GM18498 (cell line): Measurements from ENCODE around the gene TCIRG1.

Experiments used
- ATAC-seq: cut with Tn5 transposase; IDR thresholded peaks from one replicate; pipeline ENCODE4 v1.9.1; 2021; ENCODE audit warnings: mild to moderate bottlenecking, moderate library complexity; ENCODE audit not compliant: unreplicated experiment

Gene TCIRG1

DNA sequence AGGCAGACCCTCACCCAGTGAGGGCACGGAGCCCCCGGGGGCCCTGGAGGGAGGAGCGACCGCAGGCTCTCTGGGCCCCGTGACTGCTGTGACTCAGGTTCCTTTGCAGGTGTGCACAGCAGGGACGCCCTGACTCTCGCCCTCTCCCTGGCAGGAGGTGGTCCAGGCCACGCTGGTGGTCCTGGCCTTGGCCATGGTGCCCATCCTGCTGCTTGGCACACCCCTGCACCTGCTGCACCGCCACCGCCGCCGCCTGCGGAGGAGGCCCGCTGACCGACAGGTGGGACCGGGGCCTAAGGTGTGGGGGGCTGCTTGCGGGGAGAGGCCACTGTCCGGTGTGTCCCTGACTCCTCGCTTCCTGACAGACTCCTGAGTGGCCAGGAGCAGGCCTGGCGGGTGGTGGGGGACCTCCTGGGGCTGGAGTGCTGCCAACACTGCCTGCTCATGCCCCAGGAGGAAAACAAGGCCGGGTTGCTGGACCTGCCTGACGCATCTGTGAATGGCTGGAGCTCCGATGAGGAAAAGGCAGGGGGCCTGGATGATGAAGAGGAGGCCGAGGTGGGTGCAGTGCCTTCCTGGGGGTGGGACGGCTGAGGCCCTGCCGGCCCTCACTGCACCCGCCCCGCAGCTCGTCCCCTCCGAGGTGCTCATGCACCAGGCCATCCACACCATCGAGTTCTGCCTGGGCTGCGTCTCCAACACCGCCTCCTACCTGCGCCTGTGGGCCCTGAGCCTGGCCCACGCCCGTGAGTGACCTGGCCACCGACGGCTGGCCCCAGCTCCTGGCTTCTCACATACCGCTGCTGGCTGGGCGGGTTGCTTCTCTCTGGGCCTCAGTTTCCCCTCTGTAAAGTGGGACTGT lies 10.9 kb downstream of the TCIRG1 start:
- ATAC-seq: no peak

DNA sequence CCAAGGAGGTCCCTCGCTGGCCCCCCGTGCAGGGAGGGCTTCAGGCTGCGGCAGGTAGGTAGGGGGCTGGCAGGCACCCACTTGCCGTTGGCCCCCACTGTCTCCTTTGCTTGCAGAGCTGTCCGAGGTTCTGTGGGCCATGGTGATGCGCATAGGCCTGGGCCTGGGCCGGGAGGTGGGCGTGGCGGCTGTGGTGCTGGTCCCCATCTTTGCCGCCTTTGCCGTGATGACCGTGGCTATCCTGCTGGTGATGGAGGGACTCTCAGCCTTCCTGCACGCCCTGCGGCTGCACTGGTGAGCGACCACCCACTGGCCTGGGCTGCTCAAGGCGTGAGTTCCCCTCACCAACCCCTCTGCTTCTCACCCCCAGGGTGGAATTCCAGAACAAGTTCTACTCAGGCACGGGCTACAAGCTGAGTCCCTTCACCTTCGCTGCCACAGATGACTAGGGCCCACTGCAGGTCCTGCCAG lies 11.6 kb downstream of the TCIRG1 start:
- no peak for ATAC-seq

DNA sequence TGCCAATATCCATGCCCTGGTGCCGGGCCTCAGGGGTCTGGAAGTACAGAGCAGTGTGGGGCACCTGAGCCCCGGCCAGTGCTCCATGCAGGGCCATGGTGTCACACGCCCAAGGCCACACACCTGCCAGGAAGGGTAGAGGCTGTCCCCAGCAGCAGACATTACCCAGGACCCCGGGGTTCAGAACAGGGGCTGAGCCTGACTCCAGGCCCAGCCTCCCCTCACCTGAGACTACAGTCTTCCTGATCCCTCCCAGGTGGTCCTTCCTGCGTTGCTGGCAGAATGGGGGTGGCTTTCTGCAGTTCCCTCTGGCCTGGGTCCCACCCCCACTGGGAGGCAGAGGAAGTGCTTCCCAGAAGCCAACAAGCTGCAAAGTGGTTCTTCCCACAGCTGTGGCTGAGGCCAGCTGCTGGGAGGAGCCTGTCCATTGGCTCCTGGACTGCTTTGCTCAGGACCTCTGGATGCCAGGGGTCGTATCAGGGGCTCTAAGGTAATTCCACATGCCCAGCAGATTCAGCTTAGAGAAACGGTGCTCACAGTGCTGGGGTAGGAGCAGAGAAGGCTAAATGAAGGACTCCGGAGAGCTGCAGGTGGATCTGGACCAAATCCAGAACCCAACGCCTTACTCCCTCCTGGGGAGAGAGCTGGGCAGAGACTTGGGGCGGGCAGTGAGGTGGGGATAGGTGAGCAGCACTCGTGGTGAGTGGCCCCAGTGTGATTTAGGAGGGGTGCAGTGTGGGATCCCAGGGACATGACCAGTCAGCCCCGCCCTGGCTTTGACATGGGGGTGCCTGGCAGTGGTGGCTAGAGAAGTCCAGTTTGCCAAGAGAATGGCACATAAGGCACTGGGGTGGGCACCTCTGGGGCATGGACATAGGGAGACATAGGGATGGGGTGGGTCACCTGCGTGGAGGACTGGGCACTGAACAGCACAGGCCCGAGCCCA lies 12.6 kb downstream of the TCIRG1 start:
- no peak for ATAC-seq

GRCh38 chr11:68052137-68052873 lies 13.5 kb downstream of the TCIRG1 start:
- ATAC-seq: no peak

GRCh38 chr11:68053117-68053516 lies 14.3 kb downstream of the TCIRG1 start:
- no peak for ATAC-seq

GRCh38 chr11:68053981-68054812 lies 15.4 kb downstream of the TCIRG1 start:
- ATAC-seq: no peak

- no peak for ATAC-seq
Measured at GRCh38 chr11:68056317-68057285, 17.8 kb downstream of the TCIRG1 start.

DNA sequence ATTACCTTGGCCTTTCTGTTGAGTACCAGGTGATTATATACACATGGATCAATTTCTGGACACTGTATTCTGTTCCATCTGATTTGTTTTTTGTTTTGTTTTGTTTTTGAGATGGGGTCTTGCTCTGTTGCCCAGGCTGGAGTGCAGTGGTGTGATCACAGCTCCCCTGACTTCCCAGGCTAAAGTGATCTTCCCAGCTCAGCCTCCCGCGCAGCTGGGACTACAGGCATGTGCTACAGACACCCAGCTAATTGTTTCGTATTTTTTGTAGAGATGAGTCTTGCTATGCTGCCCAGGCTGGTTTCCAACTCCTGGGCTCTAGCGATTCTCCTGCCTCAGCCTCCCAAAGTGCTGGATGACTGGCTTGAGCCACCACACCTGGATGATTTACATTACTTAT lies 19.0 kb downstream of the TCIRG1 start:
- no peak for ATAC-seq

- ATAC-seq: no peak
Measured at GRCh38 chr11:68061508-68061907, 22.7 kb downstream of the TCIRG1 start.

GRCh38 chr11:68064926-68065325 lies 26.1 kb downstream of the TCIRG1 start:
- no peak for ATAC-seq

DNA sequence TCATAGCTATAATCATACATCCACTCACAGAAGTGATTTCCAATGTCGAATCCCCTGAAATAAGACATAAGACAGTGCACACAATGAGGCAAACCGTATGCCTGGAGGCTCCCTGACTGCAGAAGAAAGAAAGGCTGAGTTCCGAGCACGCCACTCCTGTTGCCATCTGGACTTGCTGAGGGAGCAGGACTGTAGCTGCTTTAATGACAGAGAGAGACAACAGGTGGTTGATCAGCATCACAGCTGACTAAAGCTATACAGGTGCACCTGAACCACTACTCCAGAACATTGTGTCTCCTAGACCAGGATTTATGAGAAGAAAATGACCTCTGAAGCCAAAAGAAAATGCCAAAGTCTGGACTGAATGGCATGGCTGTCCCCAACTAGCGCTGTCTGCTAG lies 27.0 kb downstream of the TCIRG1 start:
- no peak for ATAC-seq

DNA sequence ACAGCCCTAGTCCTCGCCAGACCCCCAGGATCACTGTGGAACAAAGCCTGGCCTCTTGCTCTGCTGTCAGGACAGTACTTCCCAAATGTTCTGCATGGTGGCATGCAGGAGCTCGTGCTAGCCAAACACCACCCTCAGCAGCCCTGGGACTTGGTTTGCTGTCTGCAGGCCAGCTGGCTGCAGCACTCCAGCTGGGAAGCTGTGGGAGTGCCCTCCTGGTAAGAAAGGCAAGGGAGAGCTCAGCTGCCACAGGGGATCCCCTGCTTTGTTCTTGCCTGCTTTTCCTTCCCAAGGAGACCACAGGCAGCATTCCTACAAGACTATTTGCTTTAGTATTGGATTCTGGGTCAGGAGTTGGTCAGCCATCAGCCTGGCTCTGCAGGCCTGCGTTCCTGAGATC lies 27.9 kb downstream of the TCIRG1 start:
- no peak for ATAC-seq

DNA sequence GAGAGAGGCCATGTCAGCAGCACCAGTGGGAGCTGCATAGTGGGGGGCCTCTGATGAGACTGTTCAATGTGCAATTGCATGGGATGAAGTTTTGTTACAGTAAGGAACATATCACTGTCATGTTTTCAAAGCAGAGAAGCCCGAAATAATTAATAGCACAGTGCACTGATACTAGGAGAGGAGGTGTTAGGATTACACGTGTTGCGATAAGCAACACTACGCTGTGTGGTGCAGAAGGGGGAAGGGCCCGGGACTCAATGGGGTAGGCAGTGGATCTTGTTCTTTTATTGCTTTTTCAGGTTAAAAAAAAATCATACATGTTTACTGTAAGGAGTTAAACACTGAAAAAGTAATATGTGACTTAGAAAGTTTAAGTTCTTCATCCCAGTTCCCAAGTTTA lies 29.2 kb downstream of the TCIRG1 start:
- no peak for ATAC-seq

DNA sequence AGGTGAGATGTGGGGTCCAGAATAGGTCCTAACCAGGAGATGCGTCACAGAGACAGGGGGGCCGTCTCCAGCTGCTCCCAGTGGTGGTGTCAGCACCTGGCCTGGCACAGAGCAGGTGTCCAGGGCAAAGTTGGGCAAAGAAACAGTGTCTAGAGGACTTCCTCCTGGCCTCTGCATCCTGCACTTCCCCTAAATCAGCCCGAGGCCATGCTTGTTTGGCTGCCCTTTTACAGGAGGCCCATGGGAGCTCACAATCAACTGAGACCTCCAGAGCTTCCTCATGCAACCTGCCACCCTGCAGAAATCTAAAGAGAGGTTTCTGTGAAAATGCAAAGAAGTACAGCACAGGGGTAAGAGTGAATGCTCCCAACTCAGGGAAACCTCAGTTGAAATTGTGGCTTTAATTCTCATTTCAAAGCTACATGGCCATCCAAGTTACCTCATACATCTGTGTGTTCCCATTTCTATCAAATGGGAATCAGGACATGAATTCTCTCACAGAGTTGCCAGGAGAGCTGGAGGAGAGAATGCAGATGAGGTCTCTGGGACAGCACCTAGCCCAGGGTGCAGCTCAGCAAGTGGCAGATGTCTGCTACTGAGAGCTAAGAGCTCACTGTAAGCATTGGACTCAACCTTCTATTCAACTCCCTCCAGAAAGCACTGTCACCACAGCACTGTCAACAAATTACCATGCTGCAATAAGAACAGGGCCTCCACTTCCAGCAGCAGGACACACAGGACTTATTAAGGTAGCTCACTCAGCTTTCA lies 32.6 kb downstream of the TCIRG1 start:
- no peak for ATAC-seq

DNA sequence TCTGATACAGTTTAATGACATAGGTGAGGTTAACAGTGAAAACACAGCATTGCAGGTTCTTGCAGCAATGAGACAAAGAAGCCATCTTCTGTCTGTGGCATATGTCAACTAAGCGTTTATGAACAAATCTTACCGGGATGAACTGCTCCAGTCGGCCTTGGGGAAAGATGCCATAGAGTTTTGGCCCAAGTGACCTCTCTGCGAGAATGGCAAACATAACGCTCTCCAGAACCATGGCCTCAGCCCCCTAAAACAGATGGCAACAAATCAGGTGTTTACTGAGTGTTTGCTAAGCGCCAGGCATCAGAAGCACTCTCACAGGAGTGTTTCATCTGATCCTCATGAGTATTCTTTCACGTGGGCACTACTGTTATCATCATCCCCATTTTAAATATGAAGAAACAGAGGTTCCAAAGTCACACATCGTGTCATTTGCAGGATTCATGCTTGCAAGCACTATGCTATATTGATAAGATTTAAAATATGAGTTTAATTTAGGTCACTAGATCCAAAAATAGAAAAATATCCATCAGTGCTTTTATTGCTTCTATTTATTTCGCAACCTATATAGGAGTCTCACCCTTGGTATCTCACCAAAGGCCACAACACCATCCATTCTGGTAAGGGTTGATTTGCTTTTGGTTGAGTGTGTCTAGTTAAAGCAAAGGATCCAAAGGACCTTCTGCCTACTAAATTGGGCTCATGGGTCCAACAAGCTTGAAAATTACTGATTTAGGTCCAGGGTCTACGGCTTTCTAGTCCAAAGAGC lies 35.9 kb downstream of the TCIRG1 start:
- ATAC-seq: no peak

GRCh38 chr11:68076371-68077042 lies 37.7 kb downstream of the TCIRG1 start:
- no peak for ATAC-seq
